ENCODE measurements around the gene FIBP. TPM values are rescaled to one million over a fixed set of nuclear protein-coding genes. Genes with fewer than 3 reads are reported as not detected.

FIBP gene
- polyA plus RNA-seq, 1 donor = 59.9 TPM

- H3K4me1 ChIP-seq (ENCODE audit: control insufficient read depth, insufficient read depth, low read length) = peaks cover 22% of the 10 kb centered on the region
- WGBS (ENCODE audit: insufficient coverage, low lambda C conversion rate) = no CpG with 5 or more reads among the region's 13 CpGs
- peaks cover 5% of the 10 kb centered on the region for H3K9me3 ChIP-seq (ENCODE audit: control insufficient read depth, low read depth, low read length)
Measured at GRCh38 chr11:65915821-65916251, 27.6 kb upstream of the FIBP start.

DNA sequence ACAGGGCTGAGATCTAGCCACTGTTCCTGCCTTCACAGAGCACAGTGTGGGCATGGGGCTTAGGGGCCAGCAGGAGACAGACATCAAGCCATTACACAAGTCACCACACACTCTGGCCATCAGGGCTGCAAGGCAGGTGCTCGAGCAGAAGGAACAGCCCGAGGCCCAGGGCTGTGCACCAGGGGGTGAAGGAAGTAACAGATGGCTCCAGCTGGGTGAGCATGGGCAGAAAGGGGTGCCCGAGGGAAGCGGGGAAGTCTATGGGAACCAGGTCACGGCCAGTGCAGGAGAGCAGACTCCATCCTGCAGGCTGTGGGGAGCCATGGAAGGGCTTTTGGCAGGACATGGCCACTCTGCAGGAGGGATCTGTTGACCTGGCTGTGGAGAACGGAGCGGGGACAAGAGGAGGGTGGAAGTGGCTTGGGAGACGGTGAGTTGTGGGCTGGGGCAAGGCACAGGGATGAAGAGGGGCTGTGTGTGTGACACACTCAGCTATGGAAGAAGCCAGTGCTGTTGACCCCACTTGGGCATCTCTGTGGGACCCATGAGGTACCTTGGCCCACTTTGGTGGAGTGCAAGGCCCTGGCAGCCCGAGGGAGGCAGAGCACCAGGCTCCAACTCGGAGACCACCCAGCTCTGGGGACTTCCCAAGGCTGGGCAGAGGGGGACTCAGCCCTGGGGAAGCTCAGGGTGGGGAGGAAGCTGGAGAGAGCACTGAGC is 27.0 kb upstream of the FIBP start:
- H3K4me1 ChIP-seq (ENCODE audit: control insufficient read depth, insufficient read depth, low read length) = peaks cover 17% of the 10 kb centered on the region
- WGBS (ENCODE audit: insufficient coverage, low lambda C conversion rate) = no CpG with 5 or more reads among the region's 10 CpGs

More at GRCh38 chr11:65915821-65916251, 27.6 kb upstream of the FIBP start:
- H3K27ac ChIP-seq (ENCODE audit: low read length) = no peak overlapping the region
- peaks cover 6% of the 10 kb centered on the region for H3K27me3 ChIP-seq (ENCODE audit: control insufficient read depth, insufficient read depth, low read length)
- no peak overlapping the region for H3K4me3 ChIP-seq (ENCODE audit: low read length)
- no peak for DNase-seq
- peaks cover 10% of the 10 kb centered on the region for H3K36me3 ChIP-seq (ENCODE audit: control insufficient read depth, insufficient read depth, low read length)

DNA sequence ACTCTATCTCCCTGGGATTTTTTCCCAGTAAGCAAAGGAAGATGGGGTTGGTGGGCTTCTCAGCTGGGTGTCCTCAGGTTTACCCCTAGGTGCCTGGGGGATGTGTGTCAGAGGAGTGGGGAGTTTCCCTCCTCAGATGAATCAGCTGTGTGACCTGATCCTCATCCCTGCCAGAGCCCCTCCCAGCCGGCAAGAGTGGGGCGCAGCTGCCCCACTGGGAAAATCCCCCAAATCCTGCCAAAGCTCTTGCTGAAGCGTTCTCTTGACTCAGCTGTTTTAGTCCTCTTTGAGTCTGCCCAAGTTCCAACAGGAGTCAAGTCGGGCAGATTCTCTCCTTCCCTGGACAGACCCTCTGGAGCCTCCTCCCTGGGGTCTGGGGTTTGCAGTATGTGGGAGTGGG is 24.6 kb upstream of the FIBP start:
- no peak overlapping the region for H3K27ac ChIP-seq (ENCODE audit: low read length)
- H3K4me3 ChIP-seq (ENCODE audit: low read length) = no peak overlapping the region
- WGBS (ENCODE audit: insufficient coverage, low lambda C conversion rate) = no CpG with 5 or more reads among the region's 4 CpGs
- peaks cover 13% of the 10 kb centered on the region for H3K27me3 ChIP-seq (ENCODE audit: control insufficient read depth, insufficient read depth, low read length)
- peaks cover 11% of the 10 kb centered on the region for H3K4me1 ChIP-seq (ENCODE audit: control insufficient read depth, insufficient read depth, low read length)
- H3K9me3 ChIP-seq (ENCODE audit: control insufficient read depth, low read depth, low read length) = no peaks in the 10 kb centered on the region
- H3K36me3 ChIP-seq (ENCODE audit: control insufficient read depth, insufficient read depth, low read length) = peaks cover 9% of the 10 kb centered on the region
- no peak for DNase-seq

More for the DNA sequence above, 27.0 kb upstream of the FIBP start:
- no peak for DNase-seq
- H3K9me3 ChIP-seq (ENCODE audit: control insufficient read depth, low read depth, low read length) = peaks cover 5% of the 10 kb centered on the region
- H3K36me3 ChIP-seq (ENCODE audit: control insufficient read depth, insufficient read depth, low read length) = peaks cover 9% of the 10 kb centered on the region
- H3K27ac ChIP-seq (ENCODE audit: low read length) = no peak overlapping the region
- peaks cover 9% of the 10 kb centered on the region for H3K27me3 ChIP-seq (ENCODE audit: control insufficient read depth, insufficient read depth, low read length)
- H3K4me3 ChIP-seq (ENCODE audit: low read length) = no peak overlapping the region

DNA sequence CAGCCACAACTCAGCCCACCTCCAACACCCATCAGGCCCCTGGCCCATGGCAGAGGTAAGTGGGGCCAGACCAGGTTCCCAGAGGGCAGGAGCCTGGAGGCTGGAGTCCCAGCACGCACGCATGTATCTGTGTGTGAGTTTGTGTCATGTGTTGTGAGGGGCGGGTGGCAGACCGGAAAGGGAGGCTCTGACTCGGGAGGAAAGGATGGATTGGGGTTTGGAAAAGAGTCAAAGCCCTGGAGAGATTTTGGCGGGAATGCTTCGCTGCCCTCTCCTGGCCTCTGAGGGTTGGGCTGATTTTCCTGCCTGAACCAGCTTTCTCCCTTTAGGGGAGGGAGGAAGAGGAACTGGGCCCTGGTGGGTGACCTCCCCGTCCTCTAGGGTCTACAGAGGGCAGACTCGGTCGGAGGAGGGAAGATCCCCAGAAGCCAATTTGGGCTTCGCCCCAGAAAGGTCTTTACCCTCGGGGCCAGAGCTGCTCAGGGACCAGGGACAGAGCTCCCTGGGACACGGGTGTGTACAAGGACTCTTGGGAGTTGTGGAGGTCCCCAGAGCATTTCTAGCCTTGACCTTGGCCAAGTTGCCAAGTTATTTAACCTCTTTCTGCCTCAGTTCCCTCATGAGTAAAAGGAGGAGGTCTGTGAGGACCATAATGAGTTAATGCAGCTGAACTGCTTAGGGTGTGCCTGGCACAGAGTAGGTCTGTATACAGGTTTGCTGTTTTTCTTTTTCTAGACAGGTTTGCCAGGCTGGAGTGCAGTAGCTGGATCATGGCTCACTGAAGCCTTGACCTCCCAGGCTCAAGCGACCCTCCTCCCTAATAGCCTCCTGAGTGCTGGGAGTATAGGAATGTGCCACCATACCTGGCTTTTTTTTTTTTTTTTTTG is 23.7 kb upstream of the FIBP start:
- Histone ChIP-seq H3K36me3 (ENCODE audit: control insufficient read depth, insufficient read depth, low read length) (peaks cover 6% of the 10 kb centered on the region), H3K27me3 (ENCODE audit: control insufficient read depth, insufficient read depth, low read length) (peaks cover 17% of the 10 kb centered on the region), H3K27ac (ENCODE audit: low read length) (no peak overlapping the region), H3K4me1 (ENCODE audit: control insufficient read depth, insufficient read depth, low read length) (peaks cover 4% of the 10 kb centered on the region), H3K4me3 (ENCODE audit: low read length) (no peak overlapping the region), H3K9me3 (ENCODE audit: control insufficient read depth, low read depth, low read length) (no peaks in the 10 kb centered on the region)
- peak in 1 of 2 donors; percentile 32 for DNase-seq
- no CpG with 5 or more reads among the region's 14 CpGs for WGBS (ENCODE audit: insufficient coverage, low lambda C conversion rate)

DNA sequence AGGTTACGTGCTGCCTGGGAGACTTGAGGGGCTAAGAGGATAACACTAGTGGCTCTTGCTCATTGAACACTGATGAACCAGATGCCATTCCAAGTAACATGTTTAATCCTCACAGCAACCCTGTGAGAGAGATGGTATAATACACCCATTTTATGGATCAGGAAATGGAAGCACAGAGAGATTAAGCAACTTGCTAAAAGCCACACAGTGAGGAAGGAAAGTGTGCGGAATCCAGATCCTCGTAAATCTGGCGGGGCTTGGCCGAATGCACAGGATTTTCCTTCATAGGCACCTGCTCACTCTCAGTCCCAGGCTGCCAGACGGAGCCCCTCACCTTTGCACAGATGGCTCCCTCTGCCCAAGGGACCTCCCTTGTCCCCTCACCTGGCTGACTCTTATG is 19.6 kb upstream of the FIBP start:
- no peak overlapping the region for H3K27ac ChIP-seq (ENCODE audit: low read length)

DNA sequence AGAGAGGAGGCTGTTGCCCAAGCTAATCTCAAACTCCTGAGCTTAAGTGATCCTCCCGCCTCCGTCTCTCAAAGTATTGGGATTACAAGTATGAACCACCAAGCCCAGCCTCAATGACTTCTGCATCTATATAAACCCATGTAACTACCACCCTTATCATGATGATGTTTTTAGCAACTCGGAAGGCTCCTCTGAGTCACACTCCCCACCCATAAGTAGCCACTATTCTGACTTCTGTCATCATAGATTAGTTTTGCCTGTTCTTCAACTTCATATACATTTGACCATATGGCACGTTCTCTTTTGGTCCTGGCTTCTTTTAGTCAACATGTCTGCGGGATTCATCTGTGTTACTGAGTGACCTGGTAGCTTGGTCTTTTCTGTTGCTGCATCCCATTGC is 18.3 kb upstream of the FIBP start:
- no peak for DNase-seq
- no peak overlapping the region for H3K4me3 ChIP-seq (ENCODE audit: low read length)
- peaks cover 3% of the 10 kb centered on the region for H3K4me1 ChIP-seq (ENCODE audit: control insufficient read depth, insufficient read depth, low read length)
- no CpG with 5 or more reads among the region's 5 CpGs for WGBS (ENCODE audit: insufficient coverage, low lambda C conversion rate)
- no peaks in the 10 kb centered on the region for H3K9me3 ChIP-seq (ENCODE audit: control insufficient read depth, low read depth, low read length)
- no peak overlapping the region for H3K27ac ChIP-seq (ENCODE audit: low read length)
- H3K36me3 ChIP-seq (ENCODE audit: control insufficient read depth, insufficient read depth, low read length) = no peaks in the 10 kb centered on the region
- H3K27me3 ChIP-seq (ENCODE audit: control insufficient read depth, insufficient read depth, low read length) = peaks cover 41% of the 10 kb centered on the region

More for the DNA sequence above, 19.6 kb upstream of the FIBP start:
- Histone ChIP-seq H3K27me3 (ENCODE audit: control insufficient read depth, insufficient read depth, low read length) (peaks cover 31% of the 10 kb centered on the region), H3K9me3 (ENCODE audit: control insufficient read depth, low read depth, low read length) (no peaks in the 10 kb centered on the region), H3K36me3 (ENCODE audit: control insufficient read depth, insufficient read depth, low read length) (no peaks in the 10 kb centered on the region), H3K4me1 (ENCODE audit: control insufficient read depth, insufficient read depth, low read length) (peaks cover 4% of the 10 kb centered on the region), H3K4me3 (ENCODE audit: low read length) (no peak overlapping the region)
- WGBS (ENCODE audit: insufficient coverage, low lambda C conversion rate) = no CpG with 5 or more reads among the region's 6 CpGs
- DNase-seq = no peak

GRCh38 chr11:65903715-65904114 is 15.4 kb upstream of the FIBP start:
- H3K27me3 ChIP-seq (ENCODE audit: control insufficient read depth, insufficient read depth, low read length) = peaks cover 63% of the 10 kb centered on the region
- WGBS (ENCODE audit: insufficient coverage, low lambda C conversion rate) = 67% methylated on average over 2 of the region's 8 CpGs
- peaks cover 9% of the 10 kb centered on the region for H3K4me1 ChIP-seq (ENCODE audit: control insufficient read depth, insufficient read depth, low read length)
- no peaks in the 10 kb centered on the region for H3K36me3 ChIP-seq (ENCODE audit: control insufficient read depth, insufficient read depth, low read length)
- no peak for DNase-seq
- H3K27ac ChIP-seq (ENCODE audit: low read length) = no peak overlapping the region
- peaks cover 9% of the 10 kb centered on the region for H3K9me3 ChIP-seq (ENCODE audit: control insufficient read depth, low read depth, low read length)
- H3K4me3 ChIP-seq (ENCODE audit: low read length) = no peak overlapping the region

GRCh38 chr11:65903068-65903481 is 14.8 kb upstream of the FIBP start:
- no CpG with 5 or more reads among the region's 5 CpGs for WGBS (ENCODE audit: insufficient coverage, low lambda C conversion rate)
- DNase-seq = no peak
- Histone ChIP-seq H3K27ac (ENCODE audit: low read length) (no peak overlapping the region), H3K4me3 (ENCODE audit: low read length) (no peak overlapping the region), H3K36me3 (ENCODE audit: control insufficient read depth, insufficient read depth, low read length) (no peaks in the 10 kb centered on the region), H3K27me3 (ENCODE audit: control insufficient read depth, insufficient read depth, low read length) (peaks cover 68% of the 10 kb centered on the region), H3K4me1 (ENCODE audit: control insufficient read depth, insufficient read depth, low read length) (peaks cover 9% of the 10 kb centered on the region), H3K9me3 (ENCODE audit: control insufficient read depth, low read depth, low read length) (peaks cover 9% of the 10 kb centered on the region)

DNA sequence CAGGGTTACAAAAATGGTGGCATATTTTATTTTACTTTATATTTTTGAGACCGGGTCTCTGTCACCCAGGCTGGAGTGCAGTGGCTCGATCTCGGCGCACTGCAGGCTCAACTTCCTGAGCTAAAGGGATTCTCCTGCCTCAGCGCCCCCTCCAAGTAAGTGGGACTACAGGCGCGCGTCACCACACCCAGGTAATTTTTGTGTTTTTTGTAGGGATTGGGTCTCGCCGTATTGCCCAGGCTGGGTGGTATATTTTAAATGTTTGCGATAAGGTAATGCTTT is 12.6 kb upstream of the FIBP start:
- H3K9me3 ChIP-seq (ENCODE audit: control insufficient read depth, low read depth, low read length) = peaks cover 9% of the 10 kb centered on the region
- no peak for DNase-seq
- H3K27ac ChIP-seq (ENCODE audit: low read length) = no peak overlapping the region
- H3K36me3 ChIP-seq (ENCODE audit: control insufficient read depth, insufficient read depth, low read length) = no peaks in the 10 kb centered on the region
- peaks cover 81% of the 10 kb centered on the region for H3K27me3 ChIP-seq (ENCODE audit: control insufficient read depth, insufficient read depth, low read length)
- WGBS (ENCODE audit: insufficient coverage, low lambda C conversion rate) = no CpG with 5 or more reads among the region's 11 CpGs
- no peak overlapping the region for H3K4me3 ChIP-seq (ENCODE audit: low read length)
- peaks cover 9% of the 10 kb centered on the region for H3K4me1 ChIP-seq (ENCODE audit: control insufficient read depth, insufficient read depth, low read length)

- Histone ChIP-seq H3K36me3 (ENCODE audit: control insufficient read depth, insufficient read depth, low read length) (no peaks in the 10 kb centered on the region), H3K27me3 (ENCODE audit: control insufficient read depth, insufficient read depth, low read length) (peaks cover 84% of the 10 kb centered on the region), H3K27ac (ENCODE audit: low read length) (no peak within 1 kb of the TSS), H3K4me3 (ENCODE audit: low read length) (peak within 1 kb of the TSS; percentile 24), H3K4me1 (ENCODE audit: control insufficient read depth, insufficient read depth, low read length) (peaks cover 9% of the 10 kb centered on the region), H3K9me3 (ENCODE audit: control insufficient read depth, low read depth, low read length) (peaks cover 9% of the 10 kb centered on the region)
- DNase-seq = peak; percentile 89 to 94
- WGBS (ENCODE audit: insufficient coverage, low lambda C conversion rate) = no CpG with 5 or more reads among the region's 80 CpGs
Measured at GRCh38 chr11:65900125-65900898, 12.0 kb upstream of the FIBP start, which contains the start of gene FOSL1. Gene FOSL1, minus strand, starts transcription at chr11:65900388. Its CDS starts 49 bp downstream, at chr11:65900339.
